Fibroblast of skin of left quadriceps (primary cell): ENCODE measurements around the gene WNT9B.
"Not testable (repeated sequence)": the region's sequence is repeated elsewhere in the genome, so short reads cannot be mapped to it uniquely, and the experiment has no call there.

ENCODE experiments used
- DNase-seq, 2 experiments: peaks; one replicate each; pipeline ENCODE4 v3.0.0-alpha.2; 2013; ENCODE audit warnings: low read depth in 2 of 2

WNT9B gene

DNA sequence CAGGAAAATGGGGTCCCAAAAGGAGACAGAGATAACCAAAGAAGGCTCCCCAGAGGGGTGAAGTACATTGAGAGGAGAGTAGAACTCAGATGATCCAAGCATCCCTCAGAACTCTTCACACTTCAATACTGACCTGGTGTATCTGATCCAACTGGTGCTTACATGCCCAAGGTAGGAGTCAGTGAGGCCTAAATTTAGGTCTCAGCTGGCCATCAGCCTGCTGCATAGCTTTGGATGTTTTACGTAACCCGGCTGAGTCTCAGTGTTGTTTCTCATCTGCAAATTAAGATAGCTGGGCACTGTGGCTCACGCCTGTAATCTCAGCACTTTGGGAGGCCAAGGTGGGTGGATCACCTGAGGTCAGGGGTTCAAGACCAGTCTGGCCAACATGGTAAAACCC, 59.9 kb downstream of the WNT9B start:
- DNase-seq: no peak

- no peak for DNase-seq
Measured at GRCh38 chr17:46915596-46915995, 64.2 kb downstream of the WNT9B start.

DNA sequence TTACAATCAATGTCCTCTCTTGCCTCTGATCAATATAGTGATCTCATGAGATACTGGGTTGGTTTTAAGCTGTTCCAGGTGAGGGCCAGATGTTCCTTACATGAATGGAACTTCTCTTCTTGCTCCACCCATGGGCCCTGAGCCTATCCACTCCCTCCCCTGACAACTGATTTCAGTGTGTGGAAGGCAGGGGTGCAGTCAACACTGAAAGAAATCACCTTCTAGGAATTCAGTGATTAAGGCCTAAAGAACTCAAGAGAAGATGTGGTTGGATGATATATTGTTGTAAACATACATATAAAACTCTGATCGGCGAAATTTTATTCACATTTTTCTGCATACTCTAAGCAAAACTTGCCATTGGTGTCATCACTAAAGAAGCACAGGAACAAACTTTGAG, 64.8 kb downstream of the WNT9B start:
- DNase-seq: no peak

DNA sequence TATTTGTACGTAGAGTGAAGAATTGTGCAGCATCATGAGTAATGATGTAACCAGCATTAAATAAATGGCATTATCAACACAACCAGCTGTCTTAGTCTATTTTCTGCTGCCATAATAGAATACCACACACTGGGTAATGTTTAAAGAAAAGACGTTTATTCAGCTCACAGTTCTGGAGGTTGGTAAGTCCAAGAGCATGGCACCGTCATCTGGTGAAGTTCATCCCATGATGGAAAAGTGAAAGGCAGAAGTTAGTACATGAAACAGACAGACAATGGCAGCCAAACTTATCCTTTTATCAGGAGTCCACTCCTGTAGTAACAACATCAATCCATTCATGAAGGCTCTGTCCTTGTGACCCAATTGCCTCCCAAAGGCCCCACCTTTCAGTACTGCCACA, 65.2 kb downstream of the WNT9B start:
- DNase-seq: no peak

GRCh38 chr17:46917041-46917440, 65.7 kb downstream of the WNT9B start:
- no peak for DNase-seq

- DNase-seq: no peak
Measured at GRCh38 chr17:46917516-46917915, 66.1 kb downstream of the WNT9B start.

DNA sequence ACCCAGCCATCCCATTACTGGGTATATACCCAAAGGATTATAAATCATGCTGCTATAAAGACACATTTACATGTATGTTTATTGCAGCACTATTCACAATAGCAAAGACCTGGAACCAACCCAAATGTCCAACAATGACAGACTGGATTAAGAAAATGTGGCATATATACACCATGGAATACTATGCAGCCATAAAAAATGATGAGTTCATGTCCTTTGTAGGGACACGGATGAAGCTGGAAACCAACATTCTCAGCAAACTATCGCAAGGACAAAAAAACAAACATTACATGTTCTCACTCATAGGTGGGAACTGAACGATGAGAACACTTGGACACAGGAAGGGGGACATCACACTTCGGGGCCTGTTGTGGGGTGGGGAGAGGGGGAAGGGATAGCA, 70.6 kb downstream of the WNT9B start:
- DNase-seq: not testable (repeated sequence)

- DNase-seq: no peak
Measured at GRCh38 chr17:46922487-46922803, 71.1 kb downstream of the WNT9B start.

DNA sequence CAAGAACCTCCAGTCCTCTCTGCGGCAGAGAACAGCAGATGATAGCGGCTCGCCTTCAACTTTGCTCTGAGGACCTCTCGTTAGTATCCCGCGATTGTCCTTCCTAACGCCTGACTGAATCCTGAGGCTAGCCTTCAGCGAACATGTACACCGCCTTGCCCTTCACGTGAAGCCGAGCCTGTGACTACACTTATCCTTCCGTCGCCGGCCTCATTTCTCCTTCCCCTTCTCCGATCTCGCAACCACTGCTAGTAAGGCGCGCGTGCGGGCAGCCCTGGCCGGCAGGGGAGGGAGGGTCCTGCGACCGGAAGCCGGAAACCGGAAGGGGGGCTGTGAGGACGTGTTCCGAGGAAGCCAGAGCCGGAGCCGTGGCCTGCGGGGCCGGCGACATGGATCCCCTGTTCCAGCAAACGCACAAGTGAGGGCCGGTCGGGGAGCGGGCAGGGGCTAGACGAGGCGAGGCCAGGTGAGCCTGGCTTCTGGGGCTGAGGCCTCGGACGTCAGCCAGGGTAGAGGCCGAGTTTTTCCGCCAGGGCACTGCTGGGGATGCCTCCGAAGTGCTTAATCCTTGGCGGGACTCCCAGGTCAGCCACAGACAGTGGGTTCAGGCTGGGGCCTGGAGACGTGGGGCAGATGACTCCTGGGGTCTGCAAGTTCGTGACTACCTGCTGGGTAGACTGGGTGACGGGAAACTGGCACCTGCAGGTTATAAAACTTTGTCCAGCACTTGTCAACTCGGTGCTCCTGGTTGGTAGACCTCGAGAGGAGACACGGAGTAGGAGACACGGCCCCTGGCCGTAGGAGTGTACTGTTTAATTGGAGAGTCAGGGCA, 71.6 kb downstream of the WNT9B start, which contains the start of gene GOSR2:
Gene GOSR2, plus strand, starts transcription at position 357 of the 832 bp plus-strand sequence. Its CDS starts 33 bp downstream, at position 390.
- peak; percentile 75 to 78 for DNase-seq

DNA sequence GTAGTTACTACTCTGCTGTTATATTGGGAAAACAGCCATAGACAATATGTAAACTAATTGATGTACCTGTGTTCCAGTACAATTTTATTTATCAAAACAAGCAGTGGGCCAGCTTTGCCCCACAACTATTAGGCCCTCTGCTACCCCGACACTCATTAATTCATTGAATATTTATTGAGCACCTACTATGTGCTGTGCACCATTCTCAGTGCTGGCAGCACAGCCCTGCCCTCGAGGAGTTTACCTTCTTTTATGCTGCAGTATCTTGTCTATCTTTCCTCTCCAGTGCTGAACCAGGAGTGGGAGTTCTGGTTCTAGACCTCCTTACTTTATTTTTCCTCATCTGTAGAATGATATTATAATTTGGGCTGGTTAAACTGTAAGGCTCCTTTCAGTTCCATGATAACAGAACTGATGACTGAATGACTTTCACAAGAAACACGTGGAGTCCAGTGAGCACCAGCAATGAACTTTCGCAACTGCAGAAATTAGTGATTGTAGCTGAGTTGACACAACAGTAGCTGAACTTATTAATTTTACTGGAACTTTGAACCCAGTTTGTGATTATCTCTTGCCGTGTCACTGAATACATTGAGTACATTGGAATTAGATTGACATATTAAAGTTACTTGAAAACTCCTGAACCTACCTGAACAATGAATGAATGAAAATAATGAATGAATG, 73.9 kb downstream of the WNT9B start:
- DNase-seq: no peak

DNA sequence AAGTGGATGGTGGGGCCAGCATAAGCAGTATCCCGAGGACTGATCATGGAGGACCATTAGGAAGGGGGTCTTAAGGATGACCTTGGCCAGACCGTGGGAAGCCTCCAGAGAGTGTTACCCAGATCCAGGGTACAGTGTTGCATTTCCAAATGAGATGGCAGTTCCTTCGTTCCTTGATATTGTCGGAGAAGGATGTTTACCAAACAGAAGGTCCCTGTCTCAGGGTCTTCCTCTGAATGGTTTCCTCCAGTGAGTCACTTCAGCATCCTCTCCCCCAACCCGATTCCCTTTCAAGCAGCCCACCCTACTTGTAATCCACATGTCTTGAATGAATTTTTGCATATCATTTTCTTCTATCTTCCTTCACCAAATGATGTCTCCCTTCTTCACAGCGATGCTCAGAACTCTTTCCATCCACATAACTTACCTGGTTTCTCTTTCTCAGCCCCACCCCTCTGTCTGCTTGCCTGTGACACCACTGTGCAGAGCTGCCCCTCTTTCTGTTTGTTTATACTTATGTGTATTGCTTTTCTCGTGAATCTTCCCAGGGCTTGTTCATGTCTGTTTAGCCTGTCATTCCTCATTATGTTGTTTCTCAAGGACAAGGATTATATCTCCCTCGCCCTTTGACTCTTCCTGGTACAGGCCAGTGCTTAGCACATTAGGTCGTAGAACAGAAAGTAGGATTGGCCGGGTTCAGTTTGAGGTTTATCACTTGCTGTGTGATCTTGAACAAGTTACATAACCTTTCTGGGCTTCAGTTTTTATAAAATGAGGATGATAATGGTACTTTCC, 77.3 kb downstream of the WNT9B start:
- DNase-seq: no peak

GRCh38 chr17:46929413-46929812, 78.0 kb downstream of the WNT9B start:
- no peak for DNase-seq

- no peak for DNase-seq
Measured at GRCh38 chr17:46930051-46930450, 78.7 kb downstream of the WNT9B start.

- no peak for DNase-seq
Measured at GRCh38 chr17:46931596-46931995, 80.2 kb downstream of the WNT9B start.

DNA sequence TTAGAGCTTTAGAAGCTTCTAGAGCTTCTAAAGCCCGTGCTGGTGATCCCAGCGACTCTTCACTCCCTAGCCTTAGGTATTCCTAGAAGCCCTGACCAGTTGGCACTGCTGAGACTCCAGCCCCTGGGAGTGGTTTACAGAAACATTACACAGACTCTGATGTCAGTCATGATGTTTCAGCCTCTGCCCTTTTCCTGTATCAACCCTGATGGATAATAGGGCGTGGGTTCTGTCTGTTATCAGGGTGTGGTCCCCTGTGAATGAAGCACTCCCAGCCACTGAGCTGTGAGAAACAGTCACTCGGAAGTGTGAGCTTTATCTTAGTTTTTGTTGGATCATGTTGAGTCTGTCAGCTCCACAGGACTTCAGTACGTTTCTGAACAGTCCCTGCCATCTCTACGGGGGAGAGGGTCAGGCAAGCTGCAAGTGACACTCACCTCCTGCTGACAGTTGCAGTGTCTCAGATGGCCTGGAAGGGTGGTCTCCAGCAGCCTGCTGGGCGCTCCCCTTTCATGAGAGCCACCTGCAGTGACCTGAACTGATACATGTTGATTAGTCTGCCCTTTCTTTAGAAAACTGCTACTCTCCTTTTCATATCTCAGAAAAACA, 84.4 kb downstream of the WNT9B start:
- DNase-seq: no peak
